Tibial nerve (tissue), 4 donors: ENCODE data around the gene DEPP1. TPM values are rescaled to one million over a fixed set of nuclear protein-coding genes. Genes with fewer than 3 reads are reported as not detected.
A peak's percentile ranks its signal among the peaks of the same experiment; 100 is the strongest.

ENCODE experiments used
- DNase-seq, 2 donors: peaks; one replicate each; pipeline ENCODE4 v3.0.0-alpha.2; 2019; ENCODE audit warnings: low spot score in 2 of 2
- H3K27ac ChIP-seq, 4 donors: fragments of 200-600 bp; sonication (generic) in 3 of 4; one replicate each; pipeline ENCODE4 v1.5.1; 2017 to 2019; ENCODE audit warnings: mild to moderate bottlenecking in 1 of 4
- H3K27me3 ChIP-seq, 2 donors: fragments of 200-600 bp; sonication (generic) in 1 of 2; one replicate each; pipeline versions ENCODE4 v1.5.1 to v1.6.0; 2017 to 2019
- H3K36me3 ChIP-seq, 3 donors: fragments of 200-600 bp; sonication (generic); one replicate each; pipeline ENCODE4 v1.5.1; 2018 to 2019
- H3K4me1 ChIP-seq, 4 donors: fragments of 200-600 bp; sonication (generic) in 3 of 4; one replicate each; pipeline ENCODE4 v1.5.1; 2017 to 2019
- H3K4me3 ChIP-seq, 4 donors: fragments of 200-600 bp; sonication (generic) in 3 of 4; one replicate each; pipeline ENCODE4 v1.5.1; 2017 to 2019; ENCODE audit warnings: mild to moderate bottlenecking in 1 of 4, moderate library complexity in 1 of 4
- H3K9me3 ChIP-seq, 4 donors: fragments of 200-600 bp; sonication (generic) in 3 of 4; one replicate each; pipeline ENCODE4 v1.5.1; 2017 to 2019
- CTCF ChIP-seq, 5 experiments: fragments of 200-600 bp in 3 of 5; fragments of 450-650 bp in 2 of 5; sonication (generic) in 3 of 5; IDR thresholded peaks; one replicate each; pipeline ENCODE4 v1.5.1; 2016 to 2019; ENCODE audit warnings: antibody characterized with exemption in 5 of 5, mild to moderate bottlenecking in 3 of 5, moderate library complexity in 2 of 5
- EP300 ChIP-seq, 2 donors: sonication (generic); formaldehyde crosslinking; IDR thresholded peaks; one replicate each; pipeline ENCODE4 v1.6.1; 2017; ENCODE audit warnings: antibody characterized with exemption in 2 of 2, mild to moderate bottlenecking in 1 of 2
- POLR2A ChIP-seq, 2 donors: fragments of 450-650 bp; IDR thresholded peaks; one replicate each; pipeline ENCODE4 v1.6.1; 2017; ENCODE audit warnings: antibody characterized with exemption in 2 of 2, mild to moderate bottlenecking in 2 of 2, moderate library complexity in 2 of 2
- WGBS, 2 donors: methylation state at CpG; one replicate each; pipeline ENCODE4 v1.1.5; 2018; 5-methylcytosine and 5-hydroxymethylcytosine counted together
- total RNA-seq, 4 donors: library from RNA; depleted of rRNA; stranded (reverse); fragments of >200 nt; gene quantifications; one replicate each; pipeline ENCODE4 v1.1.0, GENCODE V29; 2016

Gene DEPP1
- total RNA-seq, 4 donors from 2014 or later: 530 to 1,439 (median 798) TPM

GRCh38 chr10:44928462-44928861 lies 50.1 kb downstream of the DEPP1 start:
- Histone ChIP-seq H3K36me3 (no peaks in the 10 kb centered on the region), H3K4me1 (peaks cover 0 to 22% (median 10%) of the 10 kb centered on the region in 4 donors), H3K4me3 (no peak overlapping the region), H3K27ac (no peak overlapping the region), H3K27me3 (no peaks in the 10 kb centered on the region), H3K9me3 (no peaks in the 10 kb centered on the region)
- no peak for TF ChIP-seq POLR2A (IDR thresholded peaks at IDR 0.05)
- no peak for DNase-seq

- WGBS, 2 donors: 44 to 54% methylated on average over 2 of the region's 2 CpGs
These were observed 51.3 kb downstream of the DEPP1 start for GRCh38 chr10:44927352-44927751.

GRCh38 chr10:44926751-44927351 lies 51.8 kb downstream of the DEPP1 start:
- no peak for TF ChIP-seq EP300 (IDR thresholded peaks at IDR 0.05)
- TF ChIP-seq CTCF (IDR thresholded peaks at IDR 0.05): no peak
- no peak for TF ChIP-seq POLR2A (IDR thresholded peaks at IDR 0.05)
- peak overlapping the region in 1 of 4 donors; percentile 41 for H3K27ac ChIP-seq
- H3K4me3 ChIP-seq: no peak overlapping the region
- DNase-seq: no peak
- no peaks in the 10 kb centered on the region for H3K9me3 ChIP-seq
- WGBS, 2 donors: 51 to 59% methylated on average over 10 of the region's 10 CpGs
- no peaks in the 10 kb centered on the region for H3K27me3 ChIP-seq
- H3K4me1 ChIP-seq: peaks cover 0 to 7% (median 0%) of the 10 kb centered on the region in 4 donors
- H3K36me3 ChIP-seq: peaks cover 0 to 4% (median 0%) of the 10 kb centered on the region in 3 donors

More at GRCh38 chr10:44927352-44927751, 51.3 kb downstream of the DEPP1 start:
- Histone ChIP-seq H3K9me3 (no peaks in the 10 kb centered on the region), H3K27ac (peak overlapping the region in 1 of 4 donors; percentile 9), H3K27me3 (no peaks in the 10 kb centered on the region), H3K36me3 (peaks cover 0 to under 1% (median 0%) of the 10 kb centered on the region in 3 donors), H3K4me1 (peaks cover 0 to 11% (median under 1%) of the 10 kb centered on the region in 4 donors), H3K4me3 (no peak overlapping the region)
- peak; percentile 61 to 63 for DNase-seq
- TF ChIP-seq CTCF (IDR thresholded peaks at IDR 0.05): no peak
- peak in 1 of 2 donors; percentile 62 for TF ChIP-seq EP300 (IDR thresholded peaks at IDR 0.05)

Other genes with a start within 250 kb of the DEPP1 start
- under 1 TPM in 2 of 4 donors, not detected in 2; 0.20 to 0.21 TPM for gene TMEM72, start 67.5 kb downstream of the DEPP1 start, total RNA-seq
- gene RASSF4, start 19.0 kb downstream of the DEPP1 start, total RNA-seq: 100 to 1,000 TPM; 153 to 275 (median 185) TPM
- gene ZNF22, start 22.1 kb upstream of the DEPP1 start, total RNA-seq: 10 to 100 TPM; 23.4 to 30.2 (median 26.0) TPM